Esophagus squamous epithelium (tissue), 5 donors: ENCODE measurements around the gene NOD1. TPM values are rescaled to one million over a fixed set of nuclear protein-coding genes. Genes with fewer than 3 reads are reported as not detected.

Experiments used
- DNase-seq: peaks from one replicate; lab custom pipeline; 2025; lab: John Stamatoyannopoulos, UW
- H3K27ac ChIP-seq, 4 donors: fragments of 200-600 bp; sonication (generic); one replicate each; pipeline ENCODE4 v1.5.1; 2016 to 2019; ENCODE audit warnings: mild to moderate bottlenecking in 1 of 4
- H3K27me3 ChIP-seq, 4 donors: fragments of 200-600 bp; sonication (generic); 1 replicate in 3 of 4; 2 replicates in 1 of 4; pipeline versions ENCODE4 v1.5.1 to v1.6.0; 2017 to 2021; ENCODE audit warnings: antibody characterized with exemption in 1 of 4
- H3K36me3 ChIP-seq, 3 donors: fragments of 200-600 bp; sonication (generic); one replicate each; pipeline ENCODE4 v1.5.1; 2016 to 2019
- H3K4me1 ChIP-seq, 3 donors: fragments of 200-600 bp; sonication (generic); one replicate each; pipeline ENCODE4 v1.5.1; 2017 to 2019
- H3K4me3 ChIP-seq, 4 donors: fragments of 200-600 bp; sonication (generic); 1 replicate in 3 of 4; 2 replicates in 1 of 4; pipeline ENCODE4 v1.5.1; 2016 to 2019; ENCODE audit warnings: mild to moderate bottlenecking in 2 of 4, moderate library complexity in 1 of 4
- H3K9me3 ChIP-seq, 3 donors: fragments of 200-600 bp; sonication (generic); one replicate each; pipeline ENCODE4 v1.5.1; 2016 to 2019
- POLR2A ChIP-seq, 4 donors: fragments of 450-650 bp; IDR thresholded peaks; one replicate each; pipeline ENCODE4 v1.6.1; 2017; ENCODE audit warnings: antibody characterized with exemption in 4 of 4, mild to moderate bottlenecking in 4 of 4, moderate library complexity in 3 of 4
- WGBS, 2 donors: methylation state at CpG; one replicate each; pipeline ENCODE4 v1.1.5; 2018; 5-methylcytosine and 5-hydroxymethylcytosine counted together
- intact Hi-C: fragments of 100-400 bp; cut with DNase I; formaldehyde crosslinking; loops from one replicate; pipeline ENCODE4 v1.15.0; 2022
- total RNA-seq, 4 donors: library from RNA; depleted of rRNA; stranded (reverse); fragments of >200 nt; gene quantifications; one replicate each; pipeline ENCODE4 v1.1.0, GENCODE V29; 2016
- TF ChIP-seq, protein P1 (sequence below), 6 experiments: fragments of 450-650 bp in 4 of 6; fragments of 200-600 bp in 2 of 6; sonication (generic) in 2 of 6; IDR thresholded peaks; one replicate each; pipeline ENCODE4 v1.5.1; 2016 to 2019; ENCODE audit warnings: antibody characterized with exemption in 6 of 6, mild to moderate bottlenecking in 4 of 6, moderate library complexity in 4 of 6
- donor health status: DM: yes; HTN: yes; CAD: no.

NOD1 gene
- total RNA-seq, 4 donors from 2014 or later, result 4.2 to 13.0 (median 6.2) TPM

DNA sequence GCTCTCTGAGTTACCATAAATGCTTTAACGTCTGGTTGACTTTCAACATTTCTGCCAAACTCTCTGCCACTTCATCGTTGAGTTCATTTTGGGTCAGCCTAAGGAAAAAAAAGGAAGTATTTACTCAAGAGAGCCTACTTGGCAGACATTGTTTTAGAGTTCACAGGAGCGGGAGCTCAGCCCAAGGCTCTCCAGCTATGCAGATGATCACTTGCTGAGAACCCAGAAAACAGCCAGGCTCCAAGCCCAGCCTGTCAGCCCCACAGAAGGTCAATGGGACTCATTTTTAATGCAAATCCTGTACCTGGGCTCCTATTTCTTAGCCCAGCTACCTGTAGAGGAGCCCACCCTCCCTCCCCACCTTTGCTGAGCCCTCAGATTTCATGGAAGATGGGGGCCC, 45.5 kb downstream of the NOD1 start:
- 0 to 9% methylated on average over 3 of the region's 3 CpGs for WGBS, 2 donors
- intact Hi-C loops, result no loop called here

GRCh38 chr7:30430777-30431176, 47.8 kb downstream of the NOD1 start:
- 71% methylated on average over 1 of the region's 1 CpG; no CpG with 5 or more reads in 1 of the 2 donors for WGBS, 2 donors
- TF ChIP-seq POLR2A (IDR thresholded peaks at IDR 0.05), result no peak
- TF ChIP-seq, protein P1, sequence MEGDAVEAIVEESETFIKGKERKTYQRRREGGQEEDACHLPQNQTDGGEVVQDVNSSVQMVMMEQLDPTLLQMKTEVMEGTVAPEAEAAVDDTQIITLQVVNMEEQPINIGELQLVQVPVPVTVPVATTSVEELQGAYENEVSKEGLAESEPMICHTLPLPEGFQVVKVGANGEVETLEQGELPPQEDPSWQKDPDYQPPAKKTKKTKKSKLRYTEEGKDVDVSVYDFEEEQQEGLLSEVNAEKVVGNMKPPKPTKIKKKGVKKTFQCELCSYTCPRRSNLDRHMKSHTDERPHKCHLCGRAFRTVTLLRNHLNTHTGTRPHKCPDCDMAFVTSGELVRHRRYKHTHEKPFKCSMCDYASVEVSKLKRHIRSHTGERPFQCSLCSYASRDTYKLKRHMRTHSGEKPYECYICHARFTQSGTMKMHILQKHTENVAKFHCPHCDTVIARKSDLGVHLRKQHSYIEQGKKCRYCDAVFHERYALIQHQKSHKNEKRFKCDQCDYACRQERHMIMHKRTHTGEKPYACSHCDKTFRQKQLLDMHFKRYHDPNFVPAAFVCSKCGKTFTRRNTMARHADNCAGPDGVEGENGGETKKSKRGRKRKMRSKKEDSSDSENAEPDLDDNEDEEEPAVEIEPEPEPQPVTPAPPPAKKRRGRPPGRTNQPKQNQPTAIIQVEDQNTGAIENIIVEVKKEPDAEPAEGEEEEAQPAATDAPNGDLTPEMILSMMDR (IDR thresholded peaks at IDR 0.05), result no peak
- Histone ChIP-seq H3K4me1 (peaks cover 17 to 49% (median 18%) of the 10 kb centered on the region in 3 donors), H3K27ac (peak overlapping the region in 2 of 4 donors; percentile 30 to 36), H3K36me3 (peaks cover 0 to 84% (median 10%) of the 10 kb centered on the region in 3 donors), H3K4me3 (no peak overlapping the region), H3K9me3 (no peaks in the 10 kb centered on the region), H3K27me3 (no peaks in the 10 kb centered on the region)
- no peak for DNase-seq
- intact Hi-C loops, result no loop called here

More for the DNA sequence above, 45.5 kb downstream of the NOD1 start:
- Histone ChIP-seq H3K9me3 (no peaks in the 10 kb centered on the region), H3K4me1 (peaks cover 17 to 56% (median 18%) of the 10 kb centered on the region in 3 donors), H3K4me3 (no peak overlapping the region), H3K27me3 (no peaks in the 10 kb centered on the region), H3K27ac (peak overlapping the region; percentile 31 to 71 (median 67)), H3K36me3 (peaks cover 0 to 84% (median 23%) of the 10 kb centered on the region in 3 donors)
- no peak for DNase-seq
- TF ChIP-seq, protein P1 (IDR thresholded peaks at IDR 0.05), result no peak
- TF ChIP-seq POLR2A (IDR thresholded peaks at IDR 0.05), result no peak

GRCh38 chr7:30430276-30430675, 48.3 kb downstream of the NOD1 start:
- Histone ChIP-seq H3K4me1 (peaks cover 17 to 49% (median 18%) of the 10 kb centered on the region in 3 donors), H3K27ac (peak overlapping the region in 2 of 4 donors; percentile 30 to 36), H3K9me3 (no peaks in the 10 kb centered on the region), H3K36me3 (peaks cover 0 to 84% (median 7%) of the 10 kb centered on the region in 3 donors), H3K4me3 (no peak overlapping the region), H3K27me3 (no peaks in the 10 kb centered on the region)
- intact Hi-C loops, result no loop called here
- no peak for DNase-seq
- TF ChIP-seq POLR2A (IDR thresholded peaks at IDR 0.05), result no peak
- TF ChIP-seq, protein P1 (IDR thresholded peaks at IDR 0.05), result no peak
- 65 to 70% methylated on average over 3 to 6 of the region's 7 CpGs for WGBS, 2 donors

GRCh38 chr7:30429156-30429530, 49.4 kb downstream of the NOD1 start:
- peaks cover 17 to 49% (median 18%) of the 10 kb centered on the region in 3 donors for H3K4me1 ChIP-seq
- intact Hi-C loops, result no loop called here
- no peaks in the 10 kb centered on the region for H3K27me3 ChIP-seq
- WGBS, 2 donors, result 85 to 89% methylated on average over 5 of the region's 5 CpGs
- H3K27ac ChIP-seq, result peak overlapping the region in 1 of 4 donors; percentile 47
- DNase-seq, result no peak
- TF ChIP-seq, protein P1 (IDR thresholded peaks at IDR 0.05), result no peak
- no peak for TF ChIP-seq POLR2A (IDR thresholded peaks at IDR 0.05)
- H3K4me3 ChIP-seq, result no peak overlapping the region
- peaks cover 0 to 84% (median 13%) of the 10 kb centered on the region in 3 donors for H3K36me3 ChIP-seq
- H3K9me3 ChIP-seq, result no peaks in the 10 kb centered on the region

GRCh38 chr7:30428246-30429155, 50.1 kb downstream of the NOD1 start:
- Histone ChIP-seq H3K9me3 (no peaks in the 10 kb centered on the region), H3K27me3 (no peaks in the 10 kb centered on the region), H3K27ac (peak overlapping the region in 1 of 4 donors; percentile 47), H3K4me3 (no peak overlapping the region), H3K4me1 (peaks cover 16 to 42% (median 18%) of the 10 kb centered on the region in 3 donors), H3K36me3 (peaks cover 0 to 84% (median 14%) of the 10 kb centered on the region in 3 donors)
- WGBS, 2 donors, result 85 to 87% methylated on average over 7 of the region's 7 CpGs
- intact Hi-C loops, result no loop called here
- DNase-seq, result no peak
- no peak for TF ChIP-seq POLR2A (IDR thresholded peaks at IDR 0.05)
- TF ChIP-seq, protein P1 (IDR thresholded peaks at IDR 0.05), result no peak
